Caco-2 (cell line): ENCODE data around the gene SMIM36. TPM values are rescaled to one million over a fixed set of nuclear protein-coding genes. Genes with fewer than 3 reads are reported as not detected.

Experiments used
- BruUV-seq: library from RNA; stranded (reverse); fragments of 400-500 nt; replicated peaks from 2 replicates; lab custom pipeline; 2021; lab: Mats Ljungman, UMichigan
- CTCF ChIA-PET: fragments of 300-600 bp; sonication (Branson Sonifier 250); formaldehyde crosslinking; loops from one replicate; lab custom pipeline; 2022; ENCODE audit warnings: antibody characterized with exemption; lab: Charles Lee
- POLR2A ChIA-PET: fragments of 300-600 bp; sonication (Branson Sonifier 250); formaldehyde crosslinking; loops from one replicate; lab custom pipeline; 2022; ENCODE audit warnings: antibody characterized with exemption; lab: Charles Lee
- DNase-seq, 2 experiments: peaks; one replicate each; pipeline versions ENCODE4 v3.0.0 to v3.0.0-alpha.2; 2020 to 2022
- H3K27me3 ChIP-seq: replicated peaks from 2 replicates; pipeline ENCODE4 v1.6.0; 2011; ENCODE audit warnings: low read length; ENCODE audit not compliant: control insufficient read depth, insufficient read depth
- H3K36me3 ChIP-seq: 2 replicates; pipeline ENCODE4 v1.5.1; 2011; ENCODE audit warnings: low read length; ENCODE audit not compliant: control insufficient read depth, insufficient read depth
- H3K4me1 ChIP-seq: fragments of 250-450 bp; sonication (Bioruptor Pico); 2 replicates; pipeline ENCODE4 v1.5.1; 2020; ENCODE audit warnings: mild to moderate bottlenecking
- H3K4me3 ChIP-seq: 2 replicates; pipeline ENCODE4 v1.5.1; 2011; ENCODE audit warnings: low read depth, mild to moderate bottlenecking, control low read depth, low read length
- H3K9me3 ChIP-seq: fragments of 250-450 bp; sonication (Bioruptor Pico); 2 replicates; pipeline ENCODE4 v1.5.1; 2020; ENCODE audit warnings: mild to moderate bottlenecking, moderate library complexity
- H3K27ac Mint-ChIP-seq: one replicate; pipeline ENCODE4 v1.8.0; 2022; ENCODE audit warnings: mixed read lengths; ENCODE audit not compliant: unreplicated experiment
- H3K27me3 Mint-ChIP-seq: one replicate; pipeline ENCODE4 v1.8.0; 2022; ENCODE audit warnings: mixed read lengths; ENCODE audit not compliant: insufficient read depth, unreplicated experiment
- H3K36me3 Mint-ChIP-seq: one replicate; pipeline ENCODE4 v1.8.0; 2022; ENCODE audit warnings: mild to moderate bottlenecking, mixed read lengths; ENCODE audit not compliant: insufficient read depth, unreplicated experiment
- H3K4me1 Mint-ChIP-seq: one replicate; pipeline ENCODE4 v1.8.0; 2022; ENCODE audit warnings: low read depth, mixed read lengths; ENCODE audit not compliant: unreplicated experiment
- H3K4me3 Mint-ChIP-seq: one replicate; pipeline ENCODE4 v1.8.0; 2022; ENCODE audit warnings: mild to moderate bottlenecking, moderate library complexity, mixed read lengths; ENCODE audit not compliant: unreplicated experiment
- H3K9me3 Mint-ChIP-seq: one replicate; pipeline ENCODE4 v1.8.0; 2022; ENCODE audit warnings: mixed read lengths; ENCODE audit not compliant: unreplicated experiment
- intact Hi-C: fragments of 100-400 bp; cut with micrococcal nuclease; formaldehyde crosslinking; loops from one replicate; pipeline ENCODE4 v1.10.0; 2022; ENCODE audit not compliant: unreplicated experiment
- total RNA-seq: library from RNA; stranded (reverse); gene quantifications from 2 replicates; pipeline ENCODE4 v1.2.3, GENCODE V29; 2022
- TF ChIP-seq, protein P1 (sequence below), 2 experiments: fragments of 200-600 bp in 1 of 2; IDR thresholded peaks; 1 replicate in 1 of 2; 2 replicates in 1 of 2; pipeline versions ENCODE4 v1.5.1 to v1.8.0; 2011 to 2022; ENCODE audit warnings: antibody characterized with exemption in 1 of 2, control low read depth in 1 of 2, inconsistent platforms in 1 of 2, low read depth in 1 of 2, low read length in 1 of 2, mild to moderate bottlenecking in 1 of 2, moderate library complexity in 1 of 2; ENCODE audit not compliant: insufficient read depth in 1 of 2, severe bottlenecking in 1 of 2, unreplicated experiment in 1 of 2

Gene SMIM36
- total RNA-seq, 1 experiment from 2014 or later: not detected

DNA sequence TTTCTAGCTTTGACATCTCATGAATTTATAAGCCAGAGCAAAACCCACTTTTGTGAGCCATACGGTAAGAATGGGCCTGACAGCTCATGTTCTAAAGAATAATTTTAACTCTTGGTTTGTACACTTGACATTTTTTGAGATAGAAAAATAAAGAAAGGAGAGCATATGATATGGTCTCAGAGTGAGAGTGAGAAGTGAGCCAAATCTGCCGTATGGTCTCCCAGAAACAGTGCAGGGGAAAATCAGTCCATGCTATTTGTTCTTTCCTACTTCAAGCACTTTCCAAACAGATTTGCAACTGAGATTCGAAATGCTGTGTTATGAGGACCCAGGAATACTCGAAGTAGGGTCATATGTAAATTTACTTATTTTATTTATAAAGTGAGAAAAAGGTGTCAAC is 20.9 kb downstream of the SMIM36 start:
- H3K4me1 Mint-ChIP-seq: peaks cover 4% of the 10 kb centered on the region
- Histone ChIP-seq H3K9me3 (no peaks in the 10 kb centered on the region), H3K4me3 (no peak overlapping the region), H3K4me1 (peaks cover 3% of the 10 kb centered on the region), H3K36me3 (no peaks in the 10 kb centered on the region), H3K27me3 (no peaks in the 10 kb centered on the region)
- no peak overlapping the region for H3K4me3 Mint-ChIP-seq
- H3K36me3 Mint-ChIP-seq: no peaks in the 10 kb centered on the region
- intact Hi-C loops: no loop called here
- H3K27ac Mint-ChIP-seq: no peak overlapping the region
- DNase-seq: no peak
- no TSS peak for BruUV-seq
- TF ChIP-seq, protein P1, sequence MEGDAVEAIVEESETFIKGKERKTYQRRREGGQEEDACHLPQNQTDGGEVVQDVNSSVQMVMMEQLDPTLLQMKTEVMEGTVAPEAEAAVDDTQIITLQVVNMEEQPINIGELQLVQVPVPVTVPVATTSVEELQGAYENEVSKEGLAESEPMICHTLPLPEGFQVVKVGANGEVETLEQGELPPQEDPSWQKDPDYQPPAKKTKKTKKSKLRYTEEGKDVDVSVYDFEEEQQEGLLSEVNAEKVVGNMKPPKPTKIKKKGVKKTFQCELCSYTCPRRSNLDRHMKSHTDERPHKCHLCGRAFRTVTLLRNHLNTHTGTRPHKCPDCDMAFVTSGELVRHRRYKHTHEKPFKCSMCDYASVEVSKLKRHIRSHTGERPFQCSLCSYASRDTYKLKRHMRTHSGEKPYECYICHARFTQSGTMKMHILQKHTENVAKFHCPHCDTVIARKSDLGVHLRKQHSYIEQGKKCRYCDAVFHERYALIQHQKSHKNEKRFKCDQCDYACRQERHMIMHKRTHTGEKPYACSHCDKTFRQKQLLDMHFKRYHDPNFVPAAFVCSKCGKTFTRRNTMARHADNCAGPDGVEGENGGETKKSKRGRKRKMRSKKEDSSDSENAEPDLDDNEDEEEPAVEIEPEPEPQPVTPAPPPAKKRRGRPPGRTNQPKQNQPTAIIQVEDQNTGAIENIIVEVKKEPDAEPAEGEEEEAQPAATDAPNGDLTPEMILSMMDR (IDR thresholded peaks at IDR 0.05; ENCODE audit: insufficient read depth in 1 of 2, low read depth in 1 of 2, low read length in 1 of 2, severe bottlenecking in 1 of 2, unreplicated experiment in 1 of 2): no peak
- CTCF ChIA-PET: no interaction called here
- H3K27me3 Mint-ChIP-seq: no peaks in the 10 kb centered on the region
- POLR2A ChIA-PET: no interaction called here
- no peaks in the 10 kb centered on the region for H3K9me3 Mint-ChIP-seq

DNA sequence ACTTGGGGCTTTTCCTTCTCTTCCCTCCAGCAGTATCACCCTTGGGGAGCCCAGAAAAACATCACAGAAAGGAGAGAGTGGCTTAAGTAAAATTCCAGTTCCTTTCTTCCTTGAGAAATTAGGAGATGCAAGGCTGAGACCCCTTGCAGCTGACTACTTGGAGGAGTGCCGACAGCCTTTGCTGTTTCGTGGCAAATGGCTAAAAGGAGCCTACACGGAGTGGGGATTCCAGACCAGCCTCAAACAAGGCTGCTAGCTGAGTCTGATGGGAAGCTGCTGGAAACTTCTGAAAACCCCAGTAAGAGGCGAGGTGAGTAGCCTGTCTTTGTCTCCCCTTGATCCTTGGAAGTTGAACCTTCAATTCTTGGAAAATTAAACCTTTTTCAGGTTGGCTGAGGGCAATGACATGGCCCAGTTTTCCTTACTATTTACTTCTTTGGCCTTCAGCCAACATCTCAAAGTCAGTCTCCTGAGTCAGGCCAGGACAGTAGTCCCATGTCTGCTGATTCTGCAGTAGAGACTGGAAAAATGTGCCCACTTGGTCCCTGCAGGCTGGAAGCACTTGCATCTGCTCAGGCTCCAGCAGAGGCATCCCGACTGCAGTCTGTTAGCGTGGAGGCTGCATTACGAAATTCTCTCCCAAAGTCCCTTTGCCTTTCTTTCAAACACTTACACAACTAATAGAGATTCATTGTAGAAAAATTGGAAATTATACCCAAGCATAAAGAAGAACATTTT is 23.4 kb downstream of the SMIM36 start:
- POLR2A ChIA-PET: no interaction called here
- no peak for DNase-seq
- CTCF ChIA-PET: no interaction called here

DNA sequence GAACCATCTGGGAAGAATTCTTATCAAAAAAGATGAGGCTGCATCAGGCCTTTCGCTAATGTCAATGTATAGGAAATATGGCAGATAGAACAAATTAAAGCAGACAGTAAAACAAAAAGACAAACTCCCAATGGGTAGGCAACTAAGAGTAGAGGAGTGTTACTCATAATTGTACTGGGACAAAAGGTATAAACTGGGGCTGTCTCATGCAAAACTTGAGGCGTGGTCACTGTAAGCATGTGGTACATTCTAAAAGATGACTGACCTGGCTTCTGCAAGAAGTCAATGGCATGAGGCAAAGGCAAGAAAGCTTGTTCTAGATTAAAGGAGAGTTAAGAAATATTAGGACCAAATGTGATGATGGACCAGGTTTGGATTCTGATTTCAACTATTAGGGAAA is 26.7 kb downstream of the SMIM36 start:
- no peaks in the 10 kb centered on the region for H3K4me1 Mint-ChIP-seq
- ChIA-PET CTCF (no interaction called here), POLR2A (no interaction called here)
- H3K4me1 ChIP-seq: no peaks in the 10 kb centered on the region
- no peak overlapping the region for H3K4me3 Mint-ChIP-seq
- no peak overlapping the region for H3K4me3 ChIP-seq
- TF ChIP-seq, protein P1 (IDR thresholded peaks at IDR 0.05; ENCODE audit: insufficient read depth in 1 of 2, low read depth in 1 of 2, low read length in 1 of 2, severe bottlenecking in 1 of 2, unreplicated experiment in 1 of 2): no peak
- intact Hi-C loops: no loop called here
- no peaks in the 10 kb centered on the region for H3K9me3 ChIP-seq
- no peak for DNase-seq
- no TSS peak for BruUV-seq
- no peaks in the 10 kb centered on the region for H3K9me3 Mint-ChIP-seq
- H3K36me3 ChIP-seq: no peaks in the 10 kb centered on the region
- H3K27ac Mint-ChIP-seq: no peak overlapping the region
- H3K27me3 Mint-ChIP-seq: no peaks in the 10 kb centered on the region
- H3K36me3 Mint-ChIP-seq: no peaks in the 10 kb centered on the region
- H3K27me3 ChIP-seq: no peaks in the 10 kb centered on the region

More for the DNA sequence above, 23.4 kb downstream of the SMIM36 start:
- Mint-ChIP-seq H3K9me3 (no peaks in the 10 kb centered on the region), H3K36me3 (no peaks in the 10 kb centered on the region), H3K4me1 (no peaks in the 10 kb centered on the region), H3K27me3 (no peaks in the 10 kb centered on the region), H3K4me3 (no peak overlapping the region), H3K27ac (no peak overlapping the region)
- Histone ChIP-seq H3K36me3 (no peaks in the 10 kb centered on the region), H3K4me1 (no peaks in the 10 kb centered on the region), H3K27me3 (no peaks in the 10 kb centered on the region), H3K9me3 (no peaks in the 10 kb centered on the region), H3K4me3 (no peak overlapping the region)
- TF ChIP-seq, protein P1 (IDR thresholded peaks at IDR 0.05; ENCODE audit: insufficient read depth in 1 of 2, low read depth in 1 of 2, low read length in 1 of 2, severe bottlenecking in 1 of 2, unreplicated experiment in 1 of 2): no peak
- no TSS peak for BruUV-seq
- intact Hi-C loops: no loop called here
